GM08714 (cell line): Measurements from ENCODE around the gene REXO1.

Experiments
- H3K4me3 ChIP-seq: fragments of 200-500 bp; sonication (Bioruptor generic); 2 replicates; pipeline ENCODE4 v1.5.1; 2014; ENCODE audit warnings: mild to moderate bottlenecking, low read length, inconsistent platforms
- ZNF274 ChIP-seq: IDR thresholded peaks from 2 replicates; pipeline ENCODE4 v1.6.1; 2012; ENCODE audit warnings: mild to moderate bottlenecking, low read depth, low read length

The REXO1 gene

GRCh38 chr19:1860042-1860775 is 11.9 kb upstream of the REXO1 start:
- TF ChIP-seq ZNF274, result no peak
- no peak overlapping the region for H3K4me3 ChIP-seq

GRCh38 chr19:1859331-1859781 is 11.1 kb upstream of the REXO1 start:
- no peak for TF ChIP-seq ZNF274
- no peak overlapping the region for H3K4me3 ChIP-seq

- TF ChIP-seq ZNF274, result no peak
- H3K4me3 ChIP-seq, result no peak overlapping the region
Observed at GRCh38 chr19:1858412-1859081, 10.3 kb upstream of the REXO1 start.

- no peak for TF ChIP-seq ZNF274
- no peak overlapping the region; the same call in 1 of the 2 replicates for H3K4me3 ChIP-seq
Observed at GRCh38 chr19:1857648-1858326, 9.5 kb upstream of the REXO1 start.

- H3K4me3 ChIP-seq, result peak overlapping the region; percentile 60; the same call in 1 of the 2 replicates
- TF ChIP-seq ZNF274, result no peak
Observed at GRCh38 chr19:1856698-1857603, 8.7 kb upstream of the REXO1 start.

- no peak for TF ChIP-seq ZNF274
- H3K4me3 ChIP-seq, result peak overlapping the region; percentile 60; the same call in 1 of the 2 replicates
Observed at GRCh38 chr19:1856345-1856697, 8.0 kb upstream of the REXO1 start.

- H3K4me3 ChIP-seq, result peak overlapping the region; percentile 60; the same call in 1 of the 2 replicates
- no peak for TF ChIP-seq ZNF274
Observed at GRCh38 chr19:1855828-1856255, 7.6 kb upstream of the REXO1 start.

- no peak for TF ChIP-seq ZNF274
- peak overlapping the region; percentile 60; the same call in 1 of the 2 replicates for H3K4me3 ChIP-seq
Observed at GRCh38 chr19:1855040-1855827, 7.0 kb upstream of the REXO1 start.

GRCh38 chr19:1854542-1855039 is 6.3 kb upstream of the REXO1 start:
- no peak overlapping the region for H3K4me3 ChIP-seq
- no peak for TF ChIP-seq ZNF274

GRCh38 chr19:1854039-1854541 is 5.8 kb upstream of the REXO1 start:
- H3K4me3 ChIP-seq, result no peak overlapping the region
- TF ChIP-seq ZNF274, result no peak

GRCh38 chr19:1853295-1854038 is 5.2 kb upstream of the REXO1 start:
- no peak for TF ChIP-seq ZNF274
- no peak overlapping the region for H3K4me3 ChIP-seq

GRCh38 chr19:1852581-1853128 is 4.4 kb upstream of the REXO1 start:
- TF ChIP-seq ZNF274, result no peak
- no peak overlapping the region for H3K4me3 ChIP-seq
